Measurements from ENCODE around the gene EXOC1.

GRCh38 chr4:55884093-55884850 lies 30.8 kb downstream of the EXOC1 start:
- no peak for TF ChIP-seq CTCF (conservative IDR thresholded peaks at IDR 0.05; ENCODE audit: low read depth, low read length)
- TF ChIP-seq EZH2 (IDR thresholded peaks at IDR 0.05; ENCODE audit: borderline replicate concordance, low read depth, low read length, poor library complexity, severe bottlenecking) = no peak

All from A673 (cell line).